ENCODE measurements around the gene LIAS.
"Not testable (repeated sequence)": the region's sequence is repeated elsewhere in the genome, so short reads cannot be mapped to it uniquely, and the experiment has no call there.

The LIAS gene

GRCh38 chr4:39453738-39454137, 5.1 kb upstream of the LIAS start:
- no peak for DNase-seq

GRCh38 chr4:39455486-39455885, 3.4 kb upstream of the LIAS start:
- no peak for DNase-seq

- DNase-seq = no peak
These were observed 1.7 kb upstream of the LIAS start for GRCh38 chr4:39456946-39457763.

- not testable (repeated sequence) for DNase-seq
These were observed 723 bp upstream of the LIAS start for GRCh38 chr4:39458161-39458504.

- no peak for DNase-seq
These were observed 6.1 kb downstream of the LIAS start for GRCh38 chr4:39464886-39465501.

GRCh38 chr4:39466747-39467146, 7.9 kb downstream of the LIAS start:
- DNase-seq = no peak

GRCh38 chr4:39467464-39467863, 8.6 kb downstream of the LIAS start:
- DNase-seq = no peak

GRCh38 chr4:39469429-39470077, 10.7 kb downstream of the LIAS start:
- peak; percentile 20 for DNase-seq

- DNase-seq = no peak
These were observed 11.5 kb downstream of the LIAS start for GRCh38 chr4:39470402-39470801.

GRCh38 chr4:39472396-39472795, 13.5 kb downstream of the LIAS start:
- no peak for DNase-seq

GRCh38 chr4:39476187-39476895, 17.5 kb downstream of the LIAS start:
- no peak for DNase-seq

- DNase-seq = no peak
These were observed 21.4 kb downstream of the LIAS start for GRCh38 chr4:39480251-39480650.

- DNase-seq = no peak
These were observed 22.2 kb downstream of the LIAS start for GRCh38 chr4:39480902-39481695.

GRCh38 chr4:39484582-39485272, 25.9 kb downstream of the LIAS start:
- no peak for DNase-seq

- no peak for DNase-seq
These were observed 27.5 kb downstream of the LIAS start for GRCh38 chr4:39486221-39486804.

GRCh38 chr4:39490322-39490721, 31.5 kb downstream of the LIAS start:
- no peak for DNase-seq

GRCh38 chr4:39494354-39494753, 35.5 kb downstream of the LIAS start:
- no peak for DNase-seq

- no peak for DNase-seq
These were observed 36.8 kb downstream of the LIAS start for GRCh38 chr4:39495446-39496213.

GRCh38 chr4:39497909-39498726, 39.3 kb downstream of the LIAS start:
- DNase-seq = no peak

GRCh38 chr4:39498727-39499020, 39.8 kb downstream of the LIAS start:
- DNase-seq = no peak

All from NCI-H345 (cell line).